ENCODE data around the gene KIRREL3. TPM values are rescaled to one million over a fixed set of nuclear protein-coding genes. Genes with fewer than 3 reads are reported as not detected.

Gene KIRREL3
- total RNA-seq, 1 donor from 2014 or later, result under 0.01 TPM

- H3K27ac ChIP-seq (ENCODE audit: low read depth, low read length), result no peak overlapping the region
- H3K4me1 ChIP-seq (ENCODE audit: control insufficient read depth in 3 of 3, insufficient read depth in 3 of 3, low read length in 3 of 3), result no peaks in the 10 kb centered on the region
- no peaks in the 10 kb centered on the region for H3K36me3 ChIP-seq (ENCODE audit: control insufficient read depth in 3 of 3, insufficient read depth in 3 of 3, low read length in 3 of 3)
- H3K4me3 ChIP-seq (ENCODE audit: low read length in 3 of 3), result no peak overlapping the region
- peaks cover 0 to 4% (median 3%) of the 10 kb centered on the region in 3 donors for H3K27me3 ChIP-seq (ENCODE audit: control insufficient read depth in 3 of 3, insufficient read depth in 3 of 3, low read length in 3 of 3)
- no peak overlapping the region for H3K9ac ChIP-seq (ENCODE audit: low read depth in 1 of 3, low read length in 3 of 3)
- H3K9me3 ChIP-seq (ENCODE audit: control insufficient read depth in 3 of 3, low read length in 3 of 3), result peaks cover 0 to 2% (median 0%) of the 10 kb centered on the region in 3 donors
Measured at GRCh38 chr11:126459691-126460281, 540.8 kb downstream of the KIRREL3 start.

GRCh38 chr11:126457817-126458216 lies 542.8 kb downstream of the KIRREL3 start:
- no peaks in the 10 kb centered on the region for H3K36me3 ChIP-seq (ENCODE audit: control insufficient read depth in 3 of 3, insufficient read depth in 3 of 3, low read length in 3 of 3)
- H3K4me3 ChIP-seq (ENCODE audit: low read length in 3 of 3), result no peak overlapping the region
- H3K4me1 ChIP-seq (ENCODE audit: control insufficient read depth in 3 of 3, insufficient read depth in 3 of 3, low read length in 3 of 3), result no peaks in the 10 kb centered on the region
- peaks cover 5 to 15% (median 5%) of the 10 kb centered on the region in 3 donors for H3K27me3 ChIP-seq (ENCODE audit: control insufficient read depth in 3 of 3, insufficient read depth in 3 of 3, low read length in 3 of 3)
- no peak overlapping the region for H3K27ac ChIP-seq (ENCODE audit: low read depth, low read length)
- no peaks in the 10 kb centered on the region for H3K9me3 ChIP-seq (ENCODE audit: control insufficient read depth in 3 of 3, low read length in 3 of 3)
- H3K9ac ChIP-seq (ENCODE audit: low read depth in 1 of 3, low read length in 3 of 3), result no peak overlapping the region

GRCh38 chr11:126456783-126457542 lies 543.6 kb downstream of the KIRREL3 start:
- Histone ChIP-seq H3K27ac (ENCODE audit: low read depth, low read length) (no peak overlapping the region), H3K36me3 (ENCODE audit: control insufficient read depth in 3 of 3, insufficient read depth in 3 of 3, low read length in 3 of 3) (no peaks in the 10 kb centered on the region), H3K9ac (ENCODE audit: low read depth in 1 of 3, low read length in 3 of 3) (no peak overlapping the region), H3K4me3 (ENCODE audit: low read length in 3 of 3) (no peak overlapping the region), H3K4me1 (ENCODE audit: control insufficient read depth in 3 of 3, insufficient read depth in 3 of 3, low read length in 3 of 3) (no peaks in the 10 kb centered on the region), H3K9me3 (ENCODE audit: control insufficient read depth in 3 of 3, low read length in 3 of 3) (no peaks in the 10 kb centered on the region), H3K27me3 (ENCODE audit: control insufficient read depth in 3 of 3, insufficient read depth in 3 of 3, low read length in 3 of 3) (peaks cover 9 to 23% (median 10%) of the 10 kb centered on the region in 3 donors)

GRCh38 chr11:126456089-126456488 lies 544.5 kb downstream of the KIRREL3 start:
- peaks cover 9 to 23% (median 10%) of the 10 kb centered on the region in 3 donors for H3K27me3 ChIP-seq (ENCODE audit: control insufficient read depth in 3 of 3, insufficient read depth in 3 of 3, low read length in 3 of 3)
- H3K9me3 ChIP-seq (ENCODE audit: control insufficient read depth in 3 of 3, low read length in 3 of 3), result no peaks in the 10 kb centered on the region
- H3K4me1 ChIP-seq (ENCODE audit: control insufficient read depth in 3 of 3, insufficient read depth in 3 of 3, low read length in 3 of 3), result no peaks in the 10 kb centered on the region

GRCh38 chr11:126452241-126453101 lies 548.1 kb downstream of the KIRREL3 start:
- no peaks in the 10 kb centered on the region for H3K36me3 ChIP-seq (ENCODE audit: control insufficient read depth in 3 of 3, insufficient read depth in 3 of 3, low read length in 3 of 3)
- H3K4me1 ChIP-seq (ENCODE audit: control insufficient read depth in 3 of 3, insufficient read depth in 3 of 3, low read length in 3 of 3), result no peaks in the 10 kb centered on the region
- H3K9ac ChIP-seq (ENCODE audit: low read depth in 1 of 3, low read length in 3 of 3), result no peak overlapping the region
- H3K27ac ChIP-seq (ENCODE audit: low read depth, low read length), result no peak overlapping the region
- H3K9me3 ChIP-seq (ENCODE audit: control insufficient read depth in 3 of 3, low read length in 3 of 3), result peaks cover 0 to 2% (median 0%) of the 10 kb centered on the region in 3 donors
- H3K27me3 ChIP-seq (ENCODE audit: control insufficient read depth in 3 of 3, insufficient read depth in 3 of 3, low read length in 3 of 3), result peaks cover 8 to 23% (median 9%) of the 10 kb centered on the region in 3 donors
- no peak overlapping the region for H3K4me3 ChIP-seq (ENCODE audit: low read length in 3 of 3)

More at GRCh38 chr11:126456089-126456488, 544.5 kb downstream of the KIRREL3 start:
- H3K36me3 ChIP-seq (ENCODE audit: control insufficient read depth in 3 of 3, insufficient read depth in 3 of 3, low read length in 3 of 3), result no peaks in the 10 kb centered on the region
- H3K4me3 ChIP-seq (ENCODE audit: low read length in 3 of 3), result no peak overlapping the region
- H3K27ac ChIP-seq (ENCODE audit: low read depth, low read length), result no peak overlapping the region
- H3K9ac ChIP-seq (ENCODE audit: low read depth in 1 of 3, low read length in 3 of 3), result no peak overlapping the region

- Histone ChIP-seq H3K4me1 (ENCODE audit: control insufficient read depth in 3 of 3, insufficient read depth in 3 of 3, low read length in 3 of 3) (no peaks in the 10 kb centered on the region), H3K27me3 (ENCODE audit: control insufficient read depth in 3 of 3, insufficient read depth in 3 of 3, low read length in 3 of 3) (peaks cover 8 to 23% (median 9%) of the 10 kb centered on the region in 3 donors), H3K4me3 (ENCODE audit: low read length in 3 of 3) (no peak overlapping the region)
Measured at GRCh38 chr11:126451211-126451802, 549.3 kb downstream of the KIRREL3 start.

GRCh38 chr11:126450806-126451205 lies 549.8 kb downstream of the KIRREL3 start:
- Histone ChIP-seq H3K36me3 (ENCODE audit: control insufficient read depth in 3 of 3, insufficient read depth in 3 of 3, low read length in 3 of 3) (no peaks in the 10 kb centered on the region), H3K27me3 (ENCODE audit: control insufficient read depth in 3 of 3, insufficient read depth in 3 of 3, low read length in 3 of 3) (peaks cover 8 to 23% (median 9%) of the 10 kb centered on the region in 3 donors), H3K4me1 (ENCODE audit: control insufficient read depth in 3 of 3, insufficient read depth in 3 of 3, low read length in 3 of 3) (no peaks in the 10 kb centered on the region), H3K9ac (ENCODE audit: low read depth in 1 of 3, low read length in 3 of 3) (peak overlapping the region in 1 of 3 donors; percentile 33), H3K9me3 (ENCODE audit: control insufficient read depth in 3 of 3, low read length in 3 of 3) (peaks cover 0 to 2% (median 0%) of the 10 kb centered on the region in 3 donors), H3K4me3 (ENCODE audit: low read length in 3 of 3) (no peak overlapping the region), H3K27ac (ENCODE audit: low read depth, low read length) (no peak overlapping the region)

More at GRCh38 chr11:126451211-126451802, 549.3 kb downstream of the KIRREL3 start:
- Histone ChIP-seq H3K9ac (ENCODE audit: low read depth in 1 of 3, low read length in 3 of 3) (peak overlapping the region in 1 of 3 donors; percentile 33), H3K36me3 (ENCODE audit: control insufficient read depth in 3 of 3, insufficient read depth in 3 of 3, low read length in 3 of 3) (no peaks in the 10 kb centered on the region), H3K9me3 (ENCODE audit: control insufficient read depth in 3 of 3, low read length in 3 of 3) (peaks cover 0 to 2% (median 0%) of the 10 kb centered on the region in 3 donors), H3K27ac (ENCODE audit: low read depth, low read length) (no peak overlapping the region)

- no peak overlapping the region for H3K4me3 ChIP-seq (ENCODE audit: low read length in 3 of 3)
Measured at GRCh38 chr11:126450198-126450597, 550.4 kb downstream of the KIRREL3 start.

GRCh38 chr11:126446581-126446980 lies 554.0 kb downstream of the KIRREL3 start:
- Histone ChIP-seq H3K36me3 (ENCODE audit: control insufficient read depth in 3 of 3, insufficient read depth in 3 of 3, low read length in 3 of 3) (no peaks in the 10 kb centered on the region), H3K9me3 (ENCODE audit: control insufficient read depth in 3 of 3, low read length in 3 of 3) (peaks cover 0 to 2% (median 0%) of the 10 kb centered on the region in 3 donors), H3K4me1 (ENCODE audit: control insufficient read depth in 3 of 3, insufficient read depth in 3 of 3, low read length in 3 of 3) (no peaks in the 10 kb centered on the region), H3K9ac (ENCODE audit: low read depth in 1 of 3, low read length in 3 of 3) (no peak overlapping the region), H3K4me3 (ENCODE audit: low read length in 3 of 3) (no peak overlapping the region), H3K27ac (ENCODE audit: low read depth, low read length) (no peak overlapping the region), H3K27me3 (ENCODE audit: control insufficient read depth in 3 of 3, insufficient read depth in 3 of 3, low read length in 3 of 3) (peaks cover 0 to 4% (median 4%) of the 10 kb centered on the region in 3 donors)

More at GRCh38 chr11:126450198-126450597, 550.4 kb downstream of the KIRREL3 start:
- no peaks in the 10 kb centered on the region for H3K36me3 ChIP-seq (ENCODE audit: control insufficient read depth in 3 of 3, insufficient read depth in 3 of 3, low read length in 3 of 3)
- H3K27ac ChIP-seq (ENCODE audit: low read depth, low read length), result no peak overlapping the region
- H3K9ac ChIP-seq (ENCODE audit: low read depth in 1 of 3, low read length in 3 of 3), result no peak overlapping the region
- peaks cover 8 to 22% (median 9%) of the 10 kb centered on the region in 3 donors for H3K27me3 ChIP-seq (ENCODE audit: control insufficient read depth in 3 of 3, insufficient read depth in 3 of 3, low read length in 3 of 3)
- no peaks in the 10 kb centered on the region for H3K4me1 ChIP-seq (ENCODE audit: control insufficient read depth in 3 of 3, insufficient read depth in 3 of 3, low read length in 3 of 3)
- H3K9me3 ChIP-seq (ENCODE audit: control insufficient read depth in 3 of 3, low read length in 3 of 3), result peaks cover 0 to 2% (median 0%) of the 10 kb centered on the region in 3 donors
